8988T (cell line): ENCODE results near the gene BRPF3.

ENCODE experiments used
- DNase-seq: peaks from one replicate; pipeline ENCODE4 v3.0.0; 2011

Gene BRPF3

DNA sequence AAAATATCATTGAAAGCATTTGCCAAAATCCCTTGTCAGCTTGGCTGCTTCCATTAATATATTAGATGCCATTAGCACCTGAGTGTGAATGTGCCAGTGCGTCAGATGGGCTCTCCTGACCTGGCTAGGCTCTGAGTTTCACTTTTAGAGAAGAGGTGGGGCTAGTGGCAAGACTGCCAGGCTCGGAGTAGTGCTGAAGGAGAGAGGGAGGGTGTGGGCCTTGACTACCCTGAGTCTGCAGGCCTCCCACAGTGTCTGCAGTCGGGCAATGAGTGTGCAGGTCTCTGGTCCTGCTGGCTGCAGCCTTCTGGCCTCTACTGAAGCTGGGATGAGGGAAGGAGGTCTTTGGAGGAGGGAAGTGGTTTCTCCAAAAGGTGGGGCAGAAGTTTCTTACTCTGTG lies 38.8 kb downstream of the BRPF3 start:
- DNase-seq: no peak

DNA sequence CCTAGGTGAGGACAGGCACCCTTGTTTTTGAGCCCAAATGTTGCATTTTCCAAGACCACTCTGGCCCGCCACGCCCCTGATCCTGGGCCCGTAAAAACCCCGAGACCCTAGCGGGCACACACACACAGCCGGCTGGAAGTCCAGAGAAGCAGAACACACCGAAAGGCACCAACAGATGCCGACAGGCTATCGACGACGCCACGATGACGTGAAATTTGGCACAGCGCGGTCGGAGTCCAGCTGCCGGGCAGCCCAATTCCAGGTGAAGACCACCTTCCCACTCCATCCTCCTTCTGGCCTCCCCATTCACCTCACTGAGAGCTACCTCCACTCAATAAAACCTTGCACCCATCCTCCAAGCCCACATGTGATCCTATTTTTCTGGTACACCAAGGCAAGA lies 39.3 kb downstream of the BRPF3 start:
- no peak for DNase-seq

GRCh38 chr6:36239774-36240173 lies 43.2 kb downstream of the BRPF3 start:
- no peak for DNase-seq

- no peak for DNase-seq
Measured at GRCh38 chr6:36241728-36242127, 45.2 kb downstream of the BRPF3 start.

- DNase-seq: no peak
Measured at GRCh38 chr6:36242161-36242560, 45.6 kb downstream of the BRPF3 start.

GRCh38 chr6:36242626-36243025 lies 46.1 kb downstream of the BRPF3 start:
- no peak for DNase-seq

DNA sequence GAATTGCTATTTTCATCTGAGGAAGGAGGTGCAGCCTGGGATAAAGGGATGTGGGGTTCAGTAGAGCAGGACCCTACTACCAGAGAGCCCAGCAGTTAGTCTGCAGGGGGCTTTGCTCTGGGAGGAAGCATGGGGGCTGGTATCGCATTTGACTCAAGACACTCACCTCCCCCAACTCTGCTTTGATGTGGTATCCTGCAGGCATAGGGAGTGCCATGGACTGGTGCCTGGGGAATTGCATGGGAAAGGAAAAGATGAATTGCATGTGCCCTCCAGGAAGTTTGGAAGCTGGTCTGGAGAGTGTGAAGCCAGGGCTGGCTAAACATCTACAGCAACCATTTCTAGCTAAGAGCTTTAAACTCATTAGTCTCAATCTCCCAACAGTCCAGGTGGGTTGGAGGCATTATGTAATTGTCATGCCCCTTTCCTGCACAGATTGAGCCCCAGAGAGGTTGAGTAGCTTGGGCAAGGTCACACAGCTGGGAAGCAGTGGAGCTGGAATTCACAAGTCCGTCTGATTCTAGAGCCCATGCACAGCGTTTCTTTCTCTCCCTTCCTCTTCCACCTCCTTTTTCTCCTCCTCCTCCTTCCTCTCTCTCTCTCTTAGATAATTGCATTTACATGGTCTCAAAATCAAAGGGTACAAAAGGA lies 47.1 kb downstream of the BRPF3 start:
- no peak for DNase-seq

DNA sequence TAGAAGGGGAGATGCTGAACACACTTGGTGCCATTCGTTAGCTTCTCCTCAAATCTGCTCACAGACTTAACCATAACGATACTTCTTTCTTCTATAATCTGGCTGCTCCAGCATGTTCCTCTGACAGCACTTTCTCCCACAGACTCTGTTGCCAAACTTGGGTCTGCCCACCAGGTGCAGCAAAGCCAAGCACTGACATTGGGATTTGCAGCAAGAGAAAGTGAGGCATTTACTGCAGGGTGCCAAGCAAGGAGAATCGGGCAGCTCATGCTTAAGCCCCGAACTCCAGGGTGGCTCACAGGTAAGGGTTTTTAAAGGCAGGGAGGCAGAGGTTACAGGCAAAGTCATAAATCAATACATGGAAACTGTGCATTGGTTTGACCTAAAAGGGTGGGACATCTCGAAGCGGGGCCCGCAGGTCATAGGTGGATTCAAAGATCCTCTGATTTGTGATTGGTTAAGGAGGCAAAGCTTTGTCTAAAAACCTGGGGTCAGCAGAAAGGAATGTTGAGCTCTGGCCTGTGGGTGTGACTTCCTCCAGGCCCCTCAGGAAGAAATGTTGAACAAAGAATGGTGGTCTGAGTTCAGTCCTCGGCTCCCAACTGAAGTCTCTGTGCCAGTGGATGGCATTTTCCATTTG lies 48.2 kb downstream of the BRPF3 start:
- DNase-seq: no peak

DNA sequence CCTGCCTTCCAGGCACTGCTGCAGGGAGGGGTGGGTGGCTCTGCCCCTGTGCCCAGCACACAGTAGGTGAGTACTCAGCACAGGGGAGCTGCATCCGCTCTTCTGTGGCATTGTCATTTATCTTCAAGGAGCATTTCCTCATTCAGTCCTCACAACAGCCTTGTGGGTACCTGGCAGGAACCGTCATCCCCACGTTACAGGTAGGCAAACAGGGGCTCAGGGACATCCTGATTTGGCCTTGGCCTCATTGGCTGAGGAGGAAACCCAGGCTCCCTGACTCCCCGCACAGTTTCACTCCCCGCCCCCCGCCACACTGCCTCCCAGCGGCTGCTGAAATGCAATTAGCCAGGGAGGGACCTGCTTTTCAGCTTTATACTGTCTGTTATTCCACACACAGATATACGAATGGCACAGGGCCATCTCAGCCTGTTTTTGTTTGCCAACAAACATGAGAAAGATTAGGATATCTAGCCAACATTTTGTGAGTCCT lies 49.1 kb downstream of the BRPF3 start:
- DNase-seq: no peak

GRCh38 chr6:36246506-36247268 lies 50.1 kb downstream of the BRPF3 start:
- no peak for DNase-seq

GRCh38 chr6:36247693-36248092 lies 51.1 kb downstream of the BRPF3 start:
- no peak for DNase-seq

GRCh38 chr6:36248980-36249379 lies 52.4 kb downstream of the BRPF3 start:
- DNase-seq: no peak

DNA sequence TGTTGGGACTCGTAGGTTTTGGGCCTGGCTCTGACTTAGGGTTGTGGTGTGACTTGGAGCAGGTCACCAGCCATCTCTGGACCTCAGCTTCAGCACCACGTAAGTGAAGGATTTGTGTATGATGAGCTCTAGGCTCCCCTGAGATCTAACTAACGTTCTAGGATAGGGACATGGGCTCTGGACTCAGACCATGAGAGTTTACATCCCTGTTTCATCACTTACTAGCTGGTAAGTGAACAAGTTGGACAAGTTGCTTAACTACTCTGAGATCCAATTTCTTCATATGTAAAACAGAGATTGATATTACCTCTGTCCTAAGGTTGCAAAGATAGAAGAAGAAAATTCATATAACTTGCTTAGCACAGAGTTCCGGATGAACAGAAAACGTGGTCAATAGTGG lies 53.0 kb downstream of the BRPF3 start:
- no peak for DNase-seq

- DNase-seq: no peak
Measured at GRCh38 chr6:36252005-36252404, 55.5 kb downstream of the BRPF3 start.

DNA sequence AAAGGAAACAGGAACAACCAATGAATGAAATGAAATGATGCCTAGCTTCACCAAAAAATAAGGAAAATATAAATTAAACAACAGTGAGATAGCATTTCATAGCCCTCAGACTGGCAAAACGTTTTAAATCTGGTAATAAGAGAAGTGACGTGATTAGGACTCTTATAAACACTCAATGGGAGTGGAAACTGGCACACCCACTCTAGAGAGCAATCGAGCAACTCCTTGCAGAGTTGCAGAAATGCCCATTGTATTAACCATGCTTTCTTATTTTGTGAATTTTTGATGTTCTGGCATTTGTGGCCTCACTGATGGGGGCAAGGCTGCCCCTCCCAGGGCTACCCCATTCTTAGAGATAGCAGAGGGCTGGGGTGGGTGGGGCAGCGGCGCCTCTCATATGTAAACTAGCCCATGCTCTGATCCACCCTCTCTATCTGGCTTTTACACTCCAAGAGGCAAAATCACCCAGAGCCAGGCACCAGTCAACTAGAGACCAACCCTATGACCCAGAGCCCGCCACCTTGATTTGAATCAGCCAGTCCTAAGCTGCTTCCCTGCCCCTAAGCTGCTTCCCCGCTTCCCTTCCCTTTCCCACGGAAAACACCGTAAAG lies 67.0 kb downstream of the BRPF3 start:
- DNase-seq: no peak

DNA sequence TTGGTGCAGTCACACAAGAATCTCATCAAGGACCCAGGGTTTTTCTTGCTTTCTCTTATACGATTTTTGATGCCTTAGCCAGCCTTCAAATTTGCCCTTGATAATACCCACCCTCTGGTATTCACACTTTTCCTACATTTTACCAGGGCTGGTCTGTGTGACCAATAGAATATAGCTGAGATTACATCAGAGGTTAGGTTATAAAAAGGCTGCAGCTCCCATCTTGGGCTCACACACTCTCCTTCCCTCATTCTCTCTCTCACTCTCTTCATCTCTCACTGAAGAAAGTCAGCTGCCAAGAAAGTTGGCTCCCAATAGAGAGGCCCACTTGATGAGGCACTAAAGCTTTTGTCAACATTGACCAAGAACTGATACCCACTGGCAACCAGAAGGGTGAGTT lies 69.2 kb downstream of the BRPF3 start:
- no peak for DNase-seq

DNA sequence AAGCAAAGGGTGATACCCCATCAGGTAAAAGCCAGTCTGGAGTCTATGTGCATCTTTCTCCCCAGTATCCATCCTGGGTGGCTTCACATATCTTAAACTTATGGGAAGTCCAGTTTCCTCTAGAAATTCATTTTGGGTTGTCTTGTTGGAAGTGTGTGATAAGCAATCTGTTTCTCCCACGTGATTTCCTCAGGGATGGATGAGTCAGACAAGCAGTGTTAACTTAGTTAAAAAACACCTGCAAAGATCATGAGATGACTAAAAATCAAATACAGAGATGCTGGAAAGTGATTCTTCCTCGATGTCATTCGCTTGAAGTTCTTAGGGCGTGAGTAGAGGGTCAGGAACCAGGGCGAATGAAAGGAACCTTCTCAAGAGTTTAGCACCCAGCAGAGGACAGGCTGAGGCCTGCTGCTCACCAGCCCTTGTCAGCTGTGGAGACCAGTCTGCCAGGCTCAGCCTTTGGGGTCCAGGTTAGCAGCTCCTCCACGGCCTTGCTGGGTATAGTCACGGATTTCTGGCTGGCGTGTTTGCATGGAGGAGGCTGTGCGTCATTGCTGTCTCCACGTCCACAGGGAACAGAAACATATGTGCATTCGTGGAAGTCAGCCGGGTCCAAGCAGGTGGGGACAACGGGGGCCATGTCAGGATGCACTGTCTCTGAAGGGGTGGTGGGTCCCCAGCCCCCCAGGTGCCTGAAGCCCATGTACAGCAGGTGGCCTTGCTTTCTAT lies 70.5 kb downstream of the BRPF3 start:
- no peak for DNase-seq

DNA sequence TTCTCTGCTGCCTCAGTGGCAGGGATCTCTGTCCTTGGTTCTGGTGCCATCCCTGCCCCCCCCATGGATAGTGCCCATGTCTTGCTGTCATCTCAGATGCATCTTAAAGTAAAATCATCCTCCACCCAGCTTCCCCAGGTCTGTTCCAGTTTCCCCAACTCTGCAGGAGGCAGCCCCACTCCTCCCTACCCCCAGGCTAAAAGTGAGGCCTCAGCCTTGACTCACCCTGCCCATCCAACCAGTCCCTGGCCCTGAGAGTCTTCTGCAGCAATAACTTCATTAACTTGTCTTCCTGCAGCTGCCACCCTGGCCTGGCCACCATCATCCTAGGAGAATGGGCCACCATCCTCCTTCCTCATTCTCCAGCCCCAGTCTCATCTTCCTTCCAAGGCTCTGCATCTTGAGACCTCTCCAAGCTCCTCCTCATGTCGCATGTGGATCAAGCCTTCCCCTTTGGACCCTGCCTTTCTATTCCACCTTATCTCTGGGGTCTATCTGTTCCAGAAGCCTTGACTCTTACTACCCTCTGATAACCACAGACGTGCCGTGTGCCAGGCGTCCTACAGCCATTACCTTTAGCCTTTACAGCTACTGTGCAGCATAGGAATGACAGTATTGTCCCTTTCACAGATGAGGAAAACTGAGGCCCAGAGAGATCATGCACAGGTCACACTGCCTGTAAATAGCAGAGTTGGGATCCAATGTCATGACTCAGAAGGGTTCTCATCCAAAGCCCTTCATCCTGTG lies 71.4 kb downstream of the BRPF3 start:
- no peak for DNase-seq

DNA sequence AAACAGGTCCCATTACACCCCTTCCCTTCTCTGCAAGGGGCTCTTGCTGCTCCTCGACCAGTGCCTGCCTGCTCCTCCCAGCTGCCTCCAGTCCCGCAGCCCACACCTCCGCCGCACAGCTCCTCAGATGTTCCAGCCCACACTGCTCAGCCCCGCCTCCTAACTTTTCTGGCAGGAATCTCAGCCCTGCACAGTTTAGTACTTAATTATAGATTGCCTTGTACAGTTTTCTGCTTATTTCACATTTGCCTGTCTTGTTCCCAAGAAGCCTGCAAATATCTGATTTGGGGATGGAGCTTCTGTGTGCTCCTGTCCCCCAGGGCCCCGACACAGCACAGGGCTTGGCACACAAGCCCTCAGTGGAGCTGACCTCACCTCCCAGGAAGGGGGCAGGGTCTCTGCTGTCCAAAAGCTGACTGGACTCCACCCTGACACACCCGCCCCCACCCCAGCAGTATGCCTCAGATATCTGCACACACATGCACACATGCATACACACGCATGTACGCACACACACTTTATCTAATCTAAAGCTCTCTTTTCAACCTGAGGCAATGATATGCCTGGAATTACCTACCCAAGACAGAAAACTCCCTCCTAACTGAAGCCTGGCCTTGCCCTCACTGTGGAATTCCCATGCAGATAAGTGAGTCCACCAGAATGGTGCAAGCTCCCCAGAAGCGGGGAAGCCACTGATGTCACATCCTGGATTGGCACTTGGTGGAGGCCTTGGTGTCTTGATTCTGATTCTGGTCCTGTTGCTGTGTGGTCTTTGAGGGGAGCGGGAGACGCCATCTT lies 72.1 kb downstream of the BRPF3 start:
- DNase-seq: no peak

- no peak for DNase-seq
Measured at GRCh38 chr6:36269834-36270705, 73.5 kb downstream of the BRPF3 start, which contains the start of gene PNPLA1. PNPLA1 (plus strand) TSS chr6:36270060; CDS start chr6:36270460, 400 bp downstream.
